Measurements from ENCODE around the gene CNST.

DNA sequence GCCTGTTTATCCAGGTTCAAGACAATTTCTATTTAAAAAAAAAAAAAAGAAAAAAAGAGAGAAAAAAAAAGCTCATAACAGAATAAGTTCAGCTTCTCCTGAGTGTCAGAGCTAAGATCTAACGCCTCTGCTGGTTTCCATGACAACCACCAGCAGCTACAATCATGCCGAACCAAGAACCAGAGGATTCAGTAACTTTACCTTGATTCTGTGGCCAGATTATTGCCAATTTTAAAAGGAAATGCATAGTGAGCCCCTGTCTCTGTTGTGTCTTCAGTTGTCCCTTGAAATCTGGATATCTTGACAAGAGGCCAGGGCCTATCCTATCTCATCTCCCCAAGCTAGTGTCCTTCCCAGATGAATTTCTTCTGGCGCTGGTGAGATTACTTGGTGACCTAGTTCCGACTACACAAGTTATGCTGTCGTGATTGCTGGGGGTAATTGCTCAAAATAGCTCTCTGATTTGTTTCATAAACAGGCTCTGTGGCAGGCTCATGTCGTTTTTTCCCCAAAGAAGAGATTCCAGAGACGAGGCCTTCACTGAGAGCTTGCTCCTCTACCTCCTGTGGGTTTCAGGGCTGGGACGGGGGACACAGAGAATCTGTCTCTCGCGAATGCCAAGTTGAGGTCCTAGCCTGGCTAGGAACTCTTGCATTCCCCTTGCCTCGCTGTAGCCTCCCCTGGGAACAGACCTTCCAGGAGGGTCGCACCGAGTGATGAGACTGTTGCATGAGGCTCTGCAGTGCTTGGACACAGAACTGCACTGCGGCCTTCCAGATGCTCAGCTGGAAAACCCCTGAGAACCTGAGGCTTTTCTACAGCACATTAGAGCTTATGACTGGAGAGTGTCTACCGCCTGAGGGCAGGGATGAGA, 125.6 kb downstream of the CNST start:
- TF ChIP-seq, protein P1, sequence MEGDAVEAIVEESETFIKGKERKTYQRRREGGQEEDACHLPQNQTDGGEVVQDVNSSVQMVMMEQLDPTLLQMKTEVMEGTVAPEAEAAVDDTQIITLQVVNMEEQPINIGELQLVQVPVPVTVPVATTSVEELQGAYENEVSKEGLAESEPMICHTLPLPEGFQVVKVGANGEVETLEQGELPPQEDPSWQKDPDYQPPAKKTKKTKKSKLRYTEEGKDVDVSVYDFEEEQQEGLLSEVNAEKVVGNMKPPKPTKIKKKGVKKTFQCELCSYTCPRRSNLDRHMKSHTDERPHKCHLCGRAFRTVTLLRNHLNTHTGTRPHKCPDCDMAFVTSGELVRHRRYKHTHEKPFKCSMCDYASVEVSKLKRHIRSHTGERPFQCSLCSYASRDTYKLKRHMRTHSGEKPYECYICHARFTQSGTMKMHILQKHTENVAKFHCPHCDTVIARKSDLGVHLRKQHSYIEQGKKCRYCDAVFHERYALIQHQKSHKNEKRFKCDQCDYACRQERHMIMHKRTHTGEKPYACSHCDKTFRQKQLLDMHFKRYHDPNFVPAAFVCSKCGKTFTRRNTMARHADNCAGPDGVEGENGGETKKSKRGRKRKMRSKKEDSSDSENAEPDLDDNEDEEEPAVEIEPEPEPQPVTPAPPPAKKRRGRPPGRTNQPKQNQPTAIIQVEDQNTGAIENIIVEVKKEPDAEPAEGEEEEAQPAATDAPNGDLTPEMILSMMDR (IDR thresholded peaks at IDR 0.05), result no peak
- no peak for TF ChIP-seq POLR2A (IDR thresholded peaks at IDR 0.05)

All from gastroesophageal sphincter (tissue), 3 donors.